ENCODE data around the gene MEGF9. TPM values are rescaled to one million over a fixed set of nuclear protein-coding genes. Genes with fewer than 3 reads are reported as not detected.

The MEGF9 gene
- total RNA-seq, 1 experiment from 2014 or later: 35.7 TPM

- POLR2A ChIA-PET (ENCODE audit: unreplicated experiment): no interaction called here
- Histone ChIP-seq H3K9me2 (ENCODE audit: insufficient read depth) (no peaks in the 10 kb centered on the region), H3F3A (ENCODE audit: insufficient read depth, low read depth) (peaks cover 18% of the 10 kb centered on the region; the same call in 1 of the 2 replicates), H3K36me3 (ENCODE audit: low read depth) (peaks cover 27% of the 10 kb centered on the region), H4K20me1 (ENCODE audit: insufficient read depth) (no peaks in the 10 kb centered on the region), H2AFZ (no peak overlapping the region), H3K4me2 (no peak overlapping the region), H3K27me3 (ENCODE audit: insufficient read depth, low read depth) (no peaks in the 10 kb centered on the region), H3K9me3 (ENCODE audit: insufficient read depth, low read depth) (no peaks in the 10 kb centered on the region), H3K27ac (no peak overlapping the region), H3K4me3 (no peak overlapping the region), H3K4me1 (replicated peaks; ENCODE audit: insufficient read depth) (peaks cover 72% of the 10 kb centered on the region), H3K79me2 (ENCODE audit: low read depth) (peaks cover 92% of the 10 kb centered on the region)
- intact Hi-C loops (cut with micrococcal nuclease; ENCODE audit: unreplicated experiment): no loop called here
- CTCF ChIA-PET: no interaction called here
- TF ChIP-seq, protein P1, sequence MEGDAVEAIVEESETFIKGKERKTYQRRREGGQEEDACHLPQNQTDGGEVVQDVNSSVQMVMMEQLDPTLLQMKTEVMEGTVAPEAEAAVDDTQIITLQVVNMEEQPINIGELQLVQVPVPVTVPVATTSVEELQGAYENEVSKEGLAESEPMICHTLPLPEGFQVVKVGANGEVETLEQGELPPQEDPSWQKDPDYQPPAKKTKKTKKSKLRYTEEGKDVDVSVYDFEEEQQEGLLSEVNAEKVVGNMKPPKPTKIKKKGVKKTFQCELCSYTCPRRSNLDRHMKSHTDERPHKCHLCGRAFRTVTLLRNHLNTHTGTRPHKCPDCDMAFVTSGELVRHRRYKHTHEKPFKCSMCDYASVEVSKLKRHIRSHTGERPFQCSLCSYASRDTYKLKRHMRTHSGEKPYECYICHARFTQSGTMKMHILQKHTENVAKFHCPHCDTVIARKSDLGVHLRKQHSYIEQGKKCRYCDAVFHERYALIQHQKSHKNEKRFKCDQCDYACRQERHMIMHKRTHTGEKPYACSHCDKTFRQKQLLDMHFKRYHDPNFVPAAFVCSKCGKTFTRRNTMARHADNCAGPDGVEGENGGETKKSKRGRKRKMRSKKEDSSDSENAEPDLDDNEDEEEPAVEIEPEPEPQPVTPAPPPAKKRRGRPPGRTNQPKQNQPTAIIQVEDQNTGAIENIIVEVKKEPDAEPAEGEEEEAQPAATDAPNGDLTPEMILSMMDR (conservative IDR thresholded peaks at IDR 0.05): no peak
- no peak for TF ChIP-seq EZH2 (IDR thresholded peaks at IDR 0.05; ENCODE audit: low read depth)
- no TSS peak for BruUV-seq (replicated peaks)
- no peak for DNase-seq
These were observed 9.1 kb downstream of the MEGF9 start for GRCh38 chr9:120705174-120705573.

DNA sequence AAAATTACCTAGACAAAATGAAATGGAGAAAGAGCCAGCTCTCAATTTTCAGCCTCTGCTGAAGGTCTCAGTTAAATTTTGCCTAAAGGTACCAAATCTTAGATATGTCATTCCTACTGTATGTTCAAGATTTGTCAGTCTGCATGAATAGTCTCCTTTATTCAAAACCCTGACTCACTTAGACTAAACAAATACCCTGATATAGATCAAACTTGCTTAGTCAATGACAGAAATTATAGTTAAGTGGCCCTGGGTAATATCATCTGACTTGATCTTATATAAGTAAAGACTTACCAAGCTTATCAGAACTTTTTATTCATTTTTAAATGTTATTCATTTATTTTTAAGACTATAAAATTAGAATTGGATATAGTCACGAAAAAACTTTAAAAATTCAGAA lies 12.2 kb downstream of the MEGF9 start:
- H3K27ac ChIP-seq: peak overlapping the region; percentile 69
- no TSS peak for BruUV-seq (replicated peaks)
- H3K27me3 ChIP-seq (ENCODE audit: insufficient read depth, low read depth): no peaks in the 10 kb centered on the region
- ChIA-PET POLR2A (ENCODE audit: unreplicated experiment) (interaction anchor here (0.6 kb wide), 1 partner anchor 48 kb away, joined by 3 read pairs; no protein-coding TSS in a partner anchor), CTCF (no interaction called here)
- intact Hi-C loops (cut with micrococcal nuclease; ENCODE audit: unreplicated experiment): no loop called here
- H4K20me1 ChIP-seq (ENCODE audit: insufficient read depth): no peaks in the 10 kb centered on the region
- peaks cover 92% of the 10 kb centered on the region for H3K79me2 ChIP-seq (ENCODE audit: low read depth)
- peaks cover 39% of the 10 kb centered on the region for H3K36me3 ChIP-seq (ENCODE audit: low read depth)
- peaks cover 57% of the 10 kb centered on the region for H3K4me1 ChIP-seq (replicated peaks; ENCODE audit: insufficient read depth)
- peak in 1 of 2 experiments; percentile 89 for DNase-seq
- peaks cover 22% of the 10 kb centered on the region; the same call in 1 of the 2 replicates for H3F3A ChIP-seq (ENCODE audit: insufficient read depth, low read depth)
- H3K4me2 ChIP-seq: peak overlapping the region; percentile 18; the same call in 1 of the 2 replicates
- no peaks in the 10 kb centered on the region for H3K9me3 ChIP-seq (ENCODE audit: insufficient read depth, low read depth)
- TF ChIP-seq, protein P1 (conservative IDR thresholded peaks at IDR 0.05): no peak
- no peak for TF ChIP-seq EZH2 (IDR thresholded peaks at IDR 0.05; ENCODE audit: low read depth)
- H3K4me3 ChIP-seq: no peak overlapping the region
- H2AFZ ChIP-seq: no peak overlapping the region
- no peaks in the 10 kb centered on the region for H3K9me2 ChIP-seq (ENCODE audit: insufficient read depth)

DNA sequence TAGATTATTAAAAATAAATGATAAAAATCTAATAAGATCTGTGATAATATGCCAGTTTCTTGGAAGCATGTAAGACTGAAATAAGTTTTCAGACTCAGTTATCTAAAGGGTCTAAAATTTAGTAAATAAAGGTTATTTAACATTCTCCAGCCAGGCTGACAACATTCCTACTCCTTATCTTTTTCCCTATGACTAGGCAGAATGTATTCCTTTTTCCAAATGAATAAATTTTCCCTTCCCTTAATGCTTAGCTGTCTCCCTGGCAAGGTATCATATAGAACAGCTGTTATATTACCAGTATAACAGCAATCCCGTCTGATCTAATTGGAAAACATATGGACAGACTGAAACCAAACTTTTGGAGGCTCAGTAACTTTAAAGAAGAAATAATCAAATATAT lies 13.0 kb downstream of the MEGF9 start:
- Histone ChIP-seq H3K27me3 (ENCODE audit: insufficient read depth, low read depth) (no peaks in the 10 kb centered on the region), H2AFZ (no peak overlapping the region), H3K79me2 (ENCODE audit: low read depth) (peaks cover 92% of the 10 kb centered on the region), H3K9me2 (ENCODE audit: insufficient read depth) (no peaks in the 10 kb centered on the region), H3K36me3 (ENCODE audit: low read depth) (peaks cover 42% of the 10 kb centered on the region), H3K4me1 (replicated peaks; ENCODE audit: insufficient read depth) (peaks cover 57% of the 10 kb centered on the region), H3K9me3 (ENCODE audit: insufficient read depth, low read depth) (no peaks in the 10 kb centered on the region), H4K20me1 (ENCODE audit: insufficient read depth) (no peaks in the 10 kb centered on the region), H3F3A (ENCODE audit: insufficient read depth, low read depth) (peaks cover 17% of the 10 kb centered on the region; the same call in 1 of the 2 replicates), H3K4me3 (no peak overlapping the region), H3K27ac (peak overlapping the region; percentile 27; the same call in 1 of the 2 replicates), H3K4me2 (no peak overlapping the region)
- intact Hi-C loops (cut with micrococcal nuclease; ENCODE audit: unreplicated experiment): no loop called here
- CTCF ChIA-PET: no interaction called here
- no TSS peak for BruUV-seq (replicated peaks)
- POLR2A ChIA-PET (ENCODE audit: unreplicated experiment): interaction anchor here (0.6 kb wide), 1 partner anchor 47 kb away, joined by 3 read pairs; no protein-coding TSS in a partner anchor
- no peak for TF ChIP-seq EZH2 (IDR thresholded peaks at IDR 0.05; ENCODE audit: low read depth)
- TF ChIP-seq, protein P1 (conservative IDR thresholded peaks at IDR 0.05): no peak
- DNase-seq: no peak

Data from PC-9 (cell line).